K562 (cell line): ENCODE results near the gene HPX. TPM values are rescaled to one million over a fixed set of nuclear protein-coding genes. Genes with fewer than 3 reads are reported as not detected.

Experiments
- C11orf30 ChIP-seq: fragments of 450-650 bp; IDR thresholded peaks from 2 replicates; pipeline ENCODE4 v1.6.1; 2016; ENCODE audit warnings: low read depth, mild to moderate bottlenecking
- CBX8 ChIP-seq: fragments of 200-600 bp; sonication (generic); IDR thresholded peaks from 2 replicates; pipeline ENCODE4 v1.6.1; 2012; ENCODE audit warnings: borderline replicate concordance, mixed run types, low read depth, mild to moderate bottlenecking, moderate library complexity, mixed read lengths, low read length, control low read depth, inconsistent platforms; ENCODE audit not compliant: poor library complexity, severe bottlenecking; ENCODE audit errors: extremely low read depth
- CSDE1 ChIP-seq, 2 experiments: fragments of 450-650 bp; IDR thresholded peaks; 2 replicates each; pipeline ENCODE4 v1.6.1; 2016; ENCODE audit warnings: mild to moderate bottlenecking in 1 of 2
- DIDO1 ChIP-seq: fragments of 450-650 bp; IDR thresholded peaks from 2 replicates; pipeline ENCODE4 v1.6.1; 2016; ENCODE audit warnings: low read depth, missing biosample characterization, missing genetic modification characterization
- HDAC8 ChIP-seq: fragments of 450-650 bp; IDR thresholded peaks from 2 replicates; pipeline ENCODE4 v1.6.1; 2016; ENCODE audit warnings: mild to moderate bottlenecking, missing genetic modification characterization, moderate library complexity, missing compliant biosample characterization
- JUND ChIP-seq, 2 experiments: IDR thresholded peaks; 2 replicates in 1 of 2; 3 replicates in 1 of 2; pipeline ENCODE4 v1.6.1; 2011; ENCODE audit warnings: borderline replicate concordance in 2 of 2, low read depth in 2 of 2, low read length in 2 of 2, improper control_type of control experiment in 1 of 2, missing biosample characterization in 1 of 2, missing genetic modification characterization in 1 of 2, missing genetic modification reagents in 1 of 2
- MEF2A ChIP-seq: IDR thresholded peaks from 2 replicates; pipeline ENCODE4 v1.6.1; 2011; ENCODE audit warnings: low read depth, mild to moderate bottlenecking, low read length, moderate library complexity; ENCODE audit not compliant: control insufficient read depth
- NBN ChIP-seq: fragments of 450-650 bp; IDR thresholded peaks from 2 replicates; pipeline ENCODE4 v1.6.1; 2016; ENCODE audit warnings: low read depth, mild to moderate bottlenecking
- PCBP2 ChIP-seq: fragments of 200-400 bp; formaldehyde crosslinking; IDR thresholded peaks from 2 replicates; pipeline ENCODE4 v1.6.1; 2018; ENCODE audit warnings: low read length, low read depth, mild to moderate bottlenecking, moderate library complexity; ENCODE audit not compliant: poor library complexity, severe bottlenecking
- POLR3A ChIP-seq: IDR thresholded peaks from 2 replicates; pipeline ENCODE4 v1.6.1; 2011; ENCODE audit warnings: borderline replicate concordance, mild to moderate bottlenecking, moderate library complexity; ENCODE audit not compliant: insufficient read length, insufficient read depth; ENCODE audit errors: extremely low read depth
- RBM15 ChIP-seq: fragments of 200-400 bp; formaldehyde crosslinking; IDR thresholded peaks from 2 replicates; pipeline ENCODE4 v1.6.1; 2018; ENCODE audit warnings: mild to moderate bottlenecking, low read length, moderate library complexity; ENCODE audit not compliant: insufficient read depth
- RHOXF2B ChIP-seq: fragments of 250-450 bp; sonication (Bioruptor Pico); conservative IDR thresholded peaks from 2 replicates; pipeline ENCODE4 v1.5.1; 2021
- SAFB ChIP-seq: fragments of 200-400 bp; formaldehyde crosslinking; IDR thresholded peaks from 2 replicates; pipeline ENCODE4 v1.6.1; 2017; ENCODE audit warnings: low read depth, low read length, borderline replicate concordance
- SAP30 ChIP-seq: fragments of 200-600 bp; sonication (generic); IDR thresholded peaks from 2 replicates; pipeline ENCODE4 v1.6.1; 2012; ENCODE audit warnings: borderline replicate concordance, low read depth, mild to moderate bottlenecking, moderate library complexity, low read length, control low read depth, inconsistent platforms; ENCODE audit not compliant: insufficient read depth, poor library complexity, severe bottlenecking
- SOX6 ChIP-seq: fragments of 450-650 bp; IDR thresholded peaks from 2 replicates; pipeline ENCODE4 v1.6.1; 2014; ENCODE audit warnings: mild to moderate bottlenecking
- ZNF23 ChIP-seq: fragments of 250-450 bp; sonication (Bioruptor Pico); IDR thresholded peaks from 2 replicates; pipeline ENCODE4 v1.4.0; 2020; ENCODE audit warnings: mild to moderate bottlenecking
- ZNF384 ChIP-seq: IDR thresholded peaks from 2 replicates; pipeline ENCODE4 v1.6.1; 2012; ENCODE audit warnings: low read depth, low read length, improper control_type of control experiment
- ZSCAN29 ChIP-seq: fragments of 450-650 bp; IDR thresholded peaks from 2 replicates; pipeline ENCODE4 v1.6.1; 2017
- polyA plus RNA-seq, 8 experiments: library from polyadenylated mRNA; depleted of rRNA in 4 of 8; stranded (reverse) in 5 of 8; unstranded in 3 of 8; fragments of >200 nt; fragmentation: Nextera tagmentation in 2 of 8; fragmentation: Illumina TruSeq in 1 of 8; extraction: Ambion mirVana in 2 of 8; extraction: Trizol in 1 of 8; gene quantifications; 2 replicates each; pipeline versions ENCODE4 v1.2.1 to v1.2.3, GENCODE V29; 2011 to 2014; ENCODE audit warnings: inconsistent platforms in 1 of 8, missing spikeins in 1 of 8
- total RNA-seq, 7 experiments: library from RNA; depleted of rRNA in 6 of 7; stranded (reverse); fragments of >200 nt in 6 of 7; fragmentation: Illumina TruSeq in 2 of 7; extraction: Trizol in 2 of 7; gene quantifications; 2 replicates each; pipeline versions ENCODE4 v1.2.1 to v1.2.3, GENCODE V29; 2011 to 2021; ENCODE audit warnings: low replicate concordance in 1 of 7
- TF ChIP-seq, protein P1 (sequence below): fragments of 200-800 bp; sonication (Bioruptor generic); IDR thresholded peaks from 2 replicates; pipeline ENCODE4 v1.6.1; 2016; ENCODE audit warnings: missing genetic modification characterization, missing compliant biosample characterization

Gene HPX
- total and polyA plus RNA-seq, 9 of the 15 experiments (the other 6 are each of a cell fraction or from before 2014, with no cell fraction given), result 0.12 to 1.2 (median 0.49) TPM; not detected in 1

DNA sequence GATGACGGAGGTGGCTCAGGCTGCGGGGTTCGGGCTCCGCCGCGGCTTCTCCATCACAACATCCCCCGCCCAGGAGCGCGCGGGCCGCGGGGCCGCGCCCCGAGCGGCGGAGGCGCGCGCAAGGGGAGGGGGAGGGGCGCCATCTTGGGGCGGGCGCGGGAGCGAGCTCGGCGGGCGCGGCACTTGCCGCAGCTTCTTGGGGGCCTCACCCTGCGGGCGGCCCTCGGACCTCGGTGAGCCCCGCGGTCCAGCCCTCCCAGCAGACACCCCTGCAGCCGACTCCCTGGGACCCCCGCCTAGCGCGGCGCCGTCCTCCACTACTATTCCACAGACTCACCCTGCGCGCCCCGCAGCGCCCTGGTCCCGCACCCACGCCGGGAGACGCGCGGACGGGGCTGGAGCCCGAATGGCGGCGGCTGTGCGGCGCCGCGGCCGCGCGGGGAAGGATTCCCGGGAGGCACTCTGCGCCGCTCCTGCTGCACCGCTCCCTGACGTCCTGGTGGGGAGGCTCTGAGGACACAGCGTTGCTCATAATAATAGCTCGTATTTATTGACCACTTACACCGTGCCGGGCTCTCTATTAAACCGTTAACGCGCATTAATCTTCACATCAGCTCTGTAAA lies 21.7 kb downstream of the HPX start, which contains the start of gene APBB1 (continued):
- TF ChIP-seq, protein P1, sequence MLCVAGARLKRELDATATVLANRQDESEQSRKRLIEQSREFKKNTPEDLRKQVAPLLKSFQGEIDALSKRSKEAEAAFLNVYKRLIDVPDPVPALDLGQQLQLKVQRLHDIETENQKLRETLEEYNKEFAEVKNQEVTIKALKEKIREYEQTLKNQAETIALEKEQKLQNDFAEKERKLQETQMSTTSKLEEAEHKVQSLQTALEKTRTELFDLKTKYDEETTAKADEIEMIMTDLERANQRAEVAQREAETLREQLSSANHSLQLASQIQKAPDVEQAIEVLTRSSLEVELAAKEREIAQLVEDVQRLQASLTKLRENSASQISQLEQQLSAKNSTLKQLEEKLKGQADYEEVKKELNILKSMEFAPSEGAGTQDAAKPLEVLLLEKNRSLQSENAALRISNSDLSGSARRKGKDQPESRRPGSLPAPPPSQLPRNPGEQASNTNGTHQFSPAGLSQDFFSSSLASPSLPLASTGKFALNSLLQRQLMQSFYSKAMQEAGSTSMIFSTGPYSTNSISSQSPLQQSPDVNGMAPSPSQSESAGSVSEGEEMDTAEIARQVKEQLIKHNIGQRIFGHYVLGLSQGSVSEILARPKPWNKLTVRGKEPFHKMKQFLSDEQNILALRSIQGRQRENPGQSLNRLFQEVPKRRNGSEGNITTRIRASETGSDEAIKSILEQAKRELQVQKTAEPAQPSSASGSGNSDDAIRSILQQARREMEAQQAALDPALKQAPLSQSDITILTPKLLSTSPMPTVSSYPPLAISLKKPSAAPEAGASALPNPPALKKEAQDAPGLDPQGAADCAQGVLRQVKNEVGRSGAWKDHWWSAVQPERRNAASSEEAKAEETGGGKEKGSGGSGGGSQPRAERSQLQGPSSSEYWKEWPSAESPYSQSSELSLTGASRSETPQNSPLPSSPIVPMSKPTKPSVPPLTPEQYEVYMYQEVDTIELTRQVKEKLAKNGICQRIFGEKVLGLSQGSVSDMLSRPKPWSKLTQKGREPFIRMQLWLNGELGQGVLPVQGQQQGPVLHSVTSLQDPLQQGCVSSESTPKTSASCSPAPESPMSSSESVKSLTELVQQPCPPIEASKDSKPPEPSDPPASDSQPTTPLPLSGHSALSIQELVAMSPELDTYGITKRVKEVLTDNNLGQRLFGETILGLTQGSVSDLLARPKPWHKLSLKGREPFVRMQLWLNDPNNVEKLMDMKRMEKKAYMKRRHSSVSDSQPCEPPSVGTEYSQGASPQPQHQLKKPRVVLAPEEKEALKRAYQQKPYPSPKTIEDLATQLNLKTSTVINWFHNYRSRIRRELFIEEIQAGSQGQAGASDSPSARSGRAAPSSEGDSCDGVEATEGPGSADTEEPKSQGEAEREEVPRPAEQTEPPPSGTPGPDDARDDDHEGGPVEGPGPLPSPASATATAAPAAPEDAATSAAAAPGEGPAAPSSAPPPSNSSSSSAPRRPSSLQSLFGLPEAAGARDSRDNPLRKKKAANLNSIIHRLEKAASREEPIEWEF (CRISPR knock-in tag), result no peak
- TF ChIP-seq RBM15 (no peak), ZNF384 (no peak), SAFB (peak; percentile 90), DIDO1 (tag) (no peak), SOX6 (no peak), SAP30 (no peak), JUND (IDR thresholded peaks at IDR 0.05; ENCODE audit: borderline replicate concordance, low read depth, low read length) (no peak), JUND (tag; IDR thresholded peaks at IDR 0.05; ENCODE audit: borderline replicate concordance, low read depth, low read length) (no peak), HDAC8 (no peak), RHOXF2B (CRISPR knock-in tag) (no peak), ZSCAN29 (no peak), MEF2A (no peak), POLR3A (no peak), NBN (no peak), PCBP2 (no peak), C11orf30 (no peak), CBX8 (no peak), CSDE1 (IDR thresholded peaks at IDR 0.05) (no peak), ZNF23 (CRISPR knock-in tag) (no peak)
